ENCODE results near the gene GGTLC2. TPM values are rescaled to one million over a fixed set of nuclear protein-coding genes. Genes with fewer than 3 reads are reported as not detected.
"Not testable (repeated sequence)": the region's sequence is repeated elsewhere in the genome, so short reads cannot be mapped to it uniquely, and the experiment has no call there.

GGTLC2 gene
- total RNA-seq, 1 experiment from 2014 or later: not detected

DNA sequence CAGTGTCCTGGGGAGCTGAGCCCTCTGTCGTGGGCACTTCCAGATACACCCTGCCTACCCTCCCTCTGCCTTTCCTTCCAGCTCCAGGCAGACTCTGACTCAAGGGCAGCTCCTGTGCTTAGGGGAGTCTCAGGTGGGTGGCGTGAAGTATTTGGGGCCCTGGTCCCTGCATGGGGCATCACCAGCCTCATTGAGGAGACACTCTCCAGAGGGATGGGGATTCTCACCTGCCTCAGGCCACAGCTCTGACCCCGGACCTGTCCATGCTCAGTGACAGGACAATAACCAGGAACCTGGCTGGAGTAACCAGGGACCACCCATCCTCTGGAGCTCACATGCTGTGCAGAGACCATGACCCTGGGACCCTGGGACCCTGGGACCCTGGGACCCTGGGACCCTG lies 41.2 kb downstream of the GGTLC2 start:
- no peak for DNase-seq
- Histone ChIP-seq H3K4me3 (ENCODE audit: insufficient read depth, low read depth, low read length) (no peak overlapping the region), H3K36me3 (replicated peaks; ENCODE audit: control insufficient read depth, insufficient read depth, low read length) (no peaks in the 10 kb centered on the region), H3K27me3 (ENCODE audit: control insufficient read depth, insufficient read depth, low read length) (peaks cover 10% of the 10 kb centered on the region)

DNA sequence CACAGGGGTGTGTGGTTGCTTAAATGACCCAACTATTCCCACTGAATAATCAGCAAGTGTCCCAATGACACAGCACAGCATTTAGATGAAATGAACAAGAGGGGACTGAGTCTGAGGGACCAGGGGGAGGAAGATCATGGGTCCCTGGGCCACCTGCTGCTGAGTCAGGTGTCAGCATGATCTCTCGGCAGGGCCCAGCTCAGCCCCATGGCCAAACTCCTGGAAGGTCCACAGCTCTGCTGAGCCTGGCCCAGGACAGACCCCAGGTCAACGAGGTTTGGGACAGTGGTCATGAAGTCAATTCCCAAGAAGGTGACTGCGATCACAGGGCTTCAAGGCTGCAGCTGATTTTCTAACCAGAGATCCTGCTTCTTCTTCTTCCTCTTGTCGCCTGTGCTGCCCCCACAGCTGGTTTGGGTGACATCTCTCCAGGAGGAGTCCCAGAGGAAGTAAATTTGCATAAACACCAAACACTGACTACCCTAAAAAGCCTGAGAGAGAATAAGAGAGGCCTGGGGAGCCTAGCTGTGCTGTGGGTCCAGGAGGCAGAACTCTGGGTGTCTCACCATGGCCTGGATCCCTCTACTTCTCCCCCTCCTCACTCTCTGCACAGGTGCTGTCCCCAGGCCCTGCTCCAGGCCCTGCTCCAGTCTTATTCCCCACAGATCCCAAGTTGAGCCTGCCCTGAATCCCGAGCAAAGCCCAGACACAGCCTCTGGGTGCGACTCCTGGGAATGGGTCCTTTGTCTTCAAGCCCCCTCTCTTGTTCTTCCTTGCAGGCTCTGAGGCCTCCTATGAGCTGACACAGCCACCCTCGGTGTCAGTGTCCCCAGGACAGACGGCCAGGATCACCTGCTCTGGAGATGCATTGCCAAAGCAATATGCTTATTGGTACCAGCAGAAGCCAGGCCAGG lies 42.0 kb downstream of the GGTLC2 start:
- not testable (repeated sequence) for H3K4me3 ChIP-seq (ENCODE audit: insufficient read depth, low read depth, low read length); DNase-seq; H3K36me3 ChIP-seq (replicated peaks; ENCODE audit: control insufficient read depth, insufficient read depth, low read length)
- peaks cover 15% of the 10 kb centered on the region for H3K27me3 ChIP-seq (ENCODE audit: control insufficient read depth, insufficient read depth, low read length)

DNA sequence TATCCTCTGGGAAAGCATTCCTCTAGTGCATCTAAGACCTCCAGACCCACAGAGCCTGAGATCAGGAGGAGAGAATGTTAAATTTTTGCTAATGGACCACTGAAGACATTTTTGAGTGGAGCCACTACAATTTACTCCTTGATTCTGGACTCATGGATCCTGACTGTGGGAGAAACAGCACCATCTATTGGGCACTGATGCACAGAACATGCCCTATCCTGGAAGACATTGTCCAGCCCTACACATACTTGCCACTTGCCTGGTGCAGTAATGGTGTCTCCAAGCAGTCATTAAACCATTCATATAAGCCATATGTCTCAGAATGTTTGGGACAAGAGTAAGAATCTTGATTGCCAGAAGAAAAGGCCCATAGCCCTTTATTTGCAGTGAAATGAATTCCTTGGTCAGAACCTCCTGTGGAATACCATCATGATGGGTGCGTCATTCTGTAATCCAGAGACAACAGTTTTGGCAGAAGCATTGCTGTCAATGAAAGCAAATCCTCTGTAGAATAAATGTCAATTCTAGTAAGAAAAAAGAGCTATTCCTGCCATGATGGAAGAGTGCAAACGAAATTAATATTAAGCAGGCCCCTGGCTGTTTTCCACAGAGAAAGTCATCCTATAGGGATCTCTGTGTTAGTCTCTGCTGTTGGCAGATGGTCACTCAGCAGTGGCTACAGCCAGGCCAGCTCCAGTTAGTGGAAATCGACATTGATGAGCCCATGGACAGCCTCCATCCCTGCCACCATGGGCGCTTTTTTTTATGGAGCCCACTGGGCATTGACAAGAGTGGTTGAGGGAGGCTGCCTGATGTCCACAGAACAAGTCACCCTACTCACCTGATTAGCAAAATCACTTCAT lies 43.5 kb downstream of the GGTLC2 start:
- H3K4me3 ChIP-seq (ENCODE audit: insufficient read depth, low read depth, low read length): no peak overlapping the region
- peaks cover 16% of the 10 kb centered on the region for H3K27me3 ChIP-seq (ENCODE audit: control insufficient read depth, insufficient read depth, low read length)
- DNase-seq: peak; percentile 59
- no peaks in the 10 kb centered on the region for H3K36me3 ChIP-seq (replicated peaks; ENCODE audit: control insufficient read depth, insufficient read depth, low read length)

DNA sequence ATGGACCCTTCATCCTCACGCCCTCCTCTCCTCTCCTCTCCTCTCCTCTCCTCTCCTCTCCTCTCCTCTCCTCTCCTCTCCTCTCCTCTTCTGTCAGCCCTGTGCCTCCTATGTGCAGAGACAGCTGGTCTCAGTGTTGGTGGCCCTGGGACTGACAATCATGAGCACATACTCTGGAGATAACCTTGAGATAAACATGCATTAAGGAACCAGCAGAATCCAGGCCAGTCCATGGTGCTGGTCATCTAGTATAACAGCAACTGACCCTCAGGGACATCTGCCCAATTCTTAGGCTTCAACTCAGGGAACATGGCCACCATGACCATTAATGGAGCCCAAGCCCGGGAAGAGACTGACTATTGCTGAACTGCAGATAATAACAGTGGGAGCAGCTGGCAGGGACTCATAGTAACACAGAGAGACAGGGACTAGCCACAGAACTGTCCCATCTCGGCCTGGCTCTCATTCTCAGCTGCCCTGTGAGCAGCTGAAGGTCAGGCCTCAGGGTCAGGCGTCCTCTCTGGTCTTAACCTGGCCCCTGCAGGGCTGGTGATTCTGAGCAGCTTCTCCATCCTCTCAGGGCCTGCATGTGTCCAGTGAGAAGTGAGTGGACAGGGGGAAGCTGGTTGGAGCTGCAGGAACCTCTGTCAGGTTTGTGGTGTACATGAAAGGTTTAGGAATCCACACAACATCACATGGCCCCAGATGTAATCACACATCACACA lies 45.4 kb downstream of the GGTLC2 start:
- peaks cover 24% of the 10 kb centered on the region for H3K27me3 ChIP-seq (ENCODE audit: control insufficient read depth, insufficient read depth, low read length)
- DNase-seq: no peak
- no peaks in the 10 kb centered on the region for H3K36me3 ChIP-seq (replicated peaks; ENCODE audit: control insufficient read depth, insufficient read depth, low read length)
- no peak overlapping the region for H3K4me3 ChIP-seq (ENCODE audit: insufficient read depth, low read depth, low read length)

DNA sequence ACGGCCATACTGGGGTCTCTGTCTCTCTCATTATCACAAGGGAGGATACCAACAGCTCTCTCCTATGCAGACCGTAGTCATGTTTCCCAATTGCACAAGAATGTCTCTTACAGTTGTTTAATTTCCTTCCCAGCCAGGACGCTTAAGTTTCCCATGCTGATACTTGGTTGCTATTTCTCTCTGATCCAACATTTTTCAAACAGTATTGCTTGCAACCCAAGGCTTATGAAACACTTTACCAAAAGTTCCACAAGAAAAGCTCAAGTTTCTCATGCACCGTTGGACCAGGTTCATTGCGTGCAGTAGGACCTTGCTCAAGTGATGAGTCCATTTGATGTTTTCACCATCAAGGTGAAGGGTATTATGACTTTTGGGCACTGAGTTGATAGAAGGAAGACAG lies 46.6 kb downstream of the GGTLC2 start:
- no peak overlapping the region for H3K4me3 ChIP-seq (ENCODE audit: insufficient read depth, low read depth, low read length)
- DNase-seq: no peak
- H3K36me3 ChIP-seq (replicated peaks; ENCODE audit: control insufficient read depth, insufficient read depth, low read length): no peaks in the 10 kb centered on the region
- H3K27me3 ChIP-seq (ENCODE audit: control insufficient read depth, insufficient read depth, low read length): peaks cover 32% of the 10 kb centered on the region

DNA sequence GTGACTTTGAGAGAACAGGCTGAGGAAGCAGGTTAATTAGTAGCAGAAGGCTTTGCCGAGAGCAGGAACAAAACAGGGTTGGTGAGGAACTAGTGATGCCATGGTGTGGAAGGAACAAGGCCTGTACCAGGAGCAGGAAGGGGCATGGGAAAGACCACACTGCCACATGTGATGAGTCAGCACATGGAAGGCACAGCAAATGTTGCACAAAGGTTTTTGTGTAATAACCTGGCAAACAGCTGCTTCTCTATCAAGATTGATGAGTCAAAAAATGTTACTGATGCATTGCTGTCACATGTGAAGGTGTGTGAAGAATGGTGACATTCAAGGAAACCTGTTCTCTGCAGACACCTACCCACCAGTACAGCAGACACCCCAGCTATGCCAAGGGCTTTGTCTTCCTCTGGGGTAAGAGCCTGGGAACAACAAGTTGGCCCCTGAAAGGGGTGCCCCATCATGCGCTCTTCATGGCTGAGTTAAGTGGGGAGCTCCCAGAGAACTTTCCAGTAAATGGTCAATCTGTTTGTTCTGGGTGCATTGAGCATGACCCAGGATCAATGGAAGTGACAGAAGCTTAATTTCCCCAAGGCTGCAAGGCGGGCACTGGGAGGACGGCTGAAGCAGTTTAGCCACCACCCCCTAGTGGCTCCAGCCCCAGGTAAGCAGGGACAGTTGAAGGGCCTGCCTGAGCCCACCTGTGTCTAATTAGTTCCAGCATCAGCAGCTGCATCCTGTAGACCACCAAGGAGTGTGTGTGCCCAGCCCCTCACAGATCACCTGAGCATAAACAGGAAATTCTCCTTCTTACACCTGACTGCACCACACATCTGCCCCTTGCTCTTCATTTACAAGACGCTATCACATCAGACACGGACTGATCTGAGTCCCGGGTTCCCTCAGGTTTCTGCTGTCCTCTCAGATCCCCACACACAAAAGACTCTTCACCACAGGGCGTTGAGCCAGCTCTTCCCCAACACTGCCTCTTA lies 47.6 kb downstream of the GGTLC2 start:
- DNase-seq: no peak
- Histone ChIP-seq H3K27me3 (ENCODE audit: control insufficient read depth, insufficient read depth, low read length) (peaks cover 32% of the 10 kb centered on the region), H3K4me3 (ENCODE audit: insufficient read depth, low read depth, low read length) (no peak overlapping the region), H3K36me3 (replicated peaks; ENCODE audit: control insufficient read depth, insufficient read depth, low read length) (no peaks in the 10 kb centered on the region)

DNA sequence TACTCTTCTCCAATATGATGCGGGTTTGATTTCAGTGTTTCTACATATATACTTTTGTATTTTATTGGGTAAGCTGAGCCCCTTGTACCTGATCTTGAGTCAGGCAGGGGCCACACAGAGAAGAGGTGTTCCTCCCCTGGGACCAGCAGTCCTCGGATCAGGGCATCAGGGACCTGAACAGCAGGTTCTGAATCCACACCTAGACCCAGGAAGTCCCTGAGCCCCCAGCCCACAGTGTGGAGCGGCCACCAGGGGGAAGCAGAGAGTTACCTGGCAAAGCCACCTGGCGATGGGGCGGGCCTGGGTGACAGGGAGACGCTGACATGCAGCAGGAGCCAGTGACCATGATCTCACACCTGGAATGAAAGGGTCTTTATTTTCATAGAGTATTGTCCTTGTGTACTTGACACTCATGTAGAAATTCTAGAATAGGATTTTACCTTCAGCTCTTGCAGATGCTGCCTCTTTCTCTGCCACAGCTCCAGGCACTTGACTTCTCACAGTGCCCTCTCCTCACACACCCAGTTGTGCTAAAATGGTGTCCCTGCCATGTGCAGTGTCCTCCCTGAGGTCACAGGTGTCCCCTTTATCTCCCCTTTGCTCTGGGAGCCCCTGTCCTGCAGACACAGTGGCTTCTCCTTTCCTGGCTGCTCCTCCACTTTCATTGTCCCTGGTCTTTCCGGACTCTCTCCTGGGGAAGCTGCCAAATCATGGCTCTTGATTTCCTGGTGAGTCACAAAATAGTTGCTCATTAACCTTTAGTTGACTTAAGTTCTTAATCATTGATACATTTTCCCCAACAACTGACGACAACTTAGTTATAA lies 48.5 kb downstream of the GGTLC2 start:
- H3K36me3 ChIP-seq (replicated peaks; ENCODE audit: control insufficient read depth, insufficient read depth, low read length): no peaks in the 10 kb centered on the region
- no peak overlapping the region for H3K4me3 ChIP-seq (ENCODE audit: insufficient read depth, low read depth, low read length)
- peak; percentile 90 for DNase-seq
- peaks cover 29% of the 10 kb centered on the region for H3K27me3 ChIP-seq (ENCODE audit: control insufficient read depth, insufficient read depth, low read length)

DNA sequence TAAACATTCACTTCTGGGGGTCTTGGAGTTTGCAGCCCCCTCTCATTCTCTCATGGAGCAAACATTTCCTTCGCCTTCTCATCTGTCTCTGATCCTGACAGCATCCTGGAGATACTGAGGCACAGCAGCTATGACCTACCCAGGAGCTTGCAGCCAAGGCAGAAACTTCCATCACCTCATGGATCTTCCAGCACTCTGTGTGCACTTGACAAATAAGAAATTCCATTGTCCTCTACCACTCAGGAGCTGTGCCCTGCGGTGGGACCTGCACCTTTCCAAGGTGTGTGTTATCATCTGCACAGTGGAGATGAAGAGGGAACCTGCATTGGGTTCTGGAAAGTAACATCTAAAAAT lies 49.1 kb downstream of the GGTLC2 start:
- H3K4me3 ChIP-seq (ENCODE audit: insufficient read depth, low read depth, low read length): no peak overlapping the region
- no peaks in the 10 kb centered on the region for H3K36me3 ChIP-seq (replicated peaks; ENCODE audit: control insufficient read depth, insufficient read depth, low read length)
- H3K27me3 ChIP-seq (ENCODE audit: control insufficient read depth, insufficient read depth, low read length): peaks cover 32% of the 10 kb centered on the region
- DNase-seq: no peak

DNA sequence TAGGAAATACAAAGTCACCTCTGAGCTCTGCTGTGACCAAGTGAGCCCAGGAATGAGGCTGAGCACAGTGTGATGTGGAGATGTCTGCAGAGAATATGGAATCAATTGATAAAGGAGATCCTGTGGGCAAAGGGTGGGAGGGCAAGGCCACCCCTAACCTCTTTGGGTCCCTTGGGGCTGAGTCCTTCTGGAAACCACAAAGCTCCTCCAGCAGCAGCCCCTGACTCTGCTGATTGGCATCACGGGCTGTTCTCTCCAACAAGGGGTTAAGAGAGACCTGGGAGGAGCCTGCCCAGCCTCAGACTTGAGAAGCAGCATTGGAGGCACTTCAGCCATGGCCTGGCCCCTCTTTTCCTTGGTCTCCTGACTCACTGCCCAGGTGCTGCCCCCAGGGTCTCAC lies 49.7 kb downstream of the GGTLC2 start:
- no peaks in the 10 kb centered on the region for H3K36me3 ChIP-seq (replicated peaks; ENCODE audit: control insufficient read depth, insufficient read depth, low read length)
- no peak for DNase-seq
- peaks cover 31% of the 10 kb centered on the region for H3K27me3 ChIP-seq (ENCODE audit: control insufficient read depth, insufficient read depth, low read length)
- no peak overlapping the region for H3K4me3 ChIP-seq (ENCODE audit: insufficient read depth, low read depth, low read length)

DNA sequence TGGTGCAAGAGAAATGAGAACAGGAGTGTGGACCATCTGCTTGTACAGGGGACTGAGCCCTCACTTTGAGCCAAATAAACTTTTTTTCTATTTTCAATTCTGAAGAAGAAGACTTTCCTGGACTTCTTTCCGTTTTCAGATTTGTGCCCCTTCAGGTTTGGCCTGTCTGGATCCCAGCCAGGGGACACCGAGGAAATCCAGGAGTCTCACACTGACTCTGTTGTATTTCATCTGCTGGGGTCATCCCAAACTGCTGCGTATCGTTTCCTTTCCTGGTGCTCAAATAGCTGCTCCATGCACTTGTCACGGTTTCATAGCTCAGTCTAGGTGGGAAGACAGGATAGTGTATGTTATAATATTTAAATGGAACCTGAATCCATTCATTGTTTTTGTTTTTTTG lies 51.7 kb downstream of the GGTLC2 start:
- H3K27me3 ChIP-seq (ENCODE audit: control insufficient read depth, insufficient read depth, low read length): peaks cover 32% of the 10 kb centered on the region

More for the DNA sequence above, 51.7 kb downstream of the GGTLC2 start:
- DNase-seq: no peak
- Histone ChIP-seq H3K4me3 (ENCODE audit: insufficient read depth, low read depth, low read length) (no peak overlapping the region), H3K36me3 (replicated peaks; ENCODE audit: control insufficient read depth, insufficient read depth, low read length) (no peaks in the 10 kb centered on the region)
